ENCODE measurements around the gene CAPZB.

The CAPZB gene

GRCh38 chr1:19346026-19346425 is 139.3 kb downstream of the CAPZB start:
- no peak overlapping the region for H3K4me3 ChIP-seq (ENCODE audit: low read depth in 1 of 2, low read length in 2 of 2)
- no peak for TF ChIP-seq EZH2 (IDR thresholded peaks at IDR 0.05; ENCODE audit: borderline replicate concordance, low read depth, low read length, severe bottlenecking)
- TF ChIP-seq CTCF (IDR thresholded peaks at IDR 0.05; ENCODE audit: borderline replicate concordance, extremely low read depth, low read length, poor library complexity, severe bottlenecking) = no peak
- H4K20me1 ChIP-seq (ENCODE audit: insufficient read depth, low read length) = peaks cover 28% of the 10 kb centered on the region; the same call in 1 of the 2 replicates
- ATAC-seq (ENCODE audit: insufficient read depth, low read depth) (no peak), DNase-seq (no peak)
- no peak overlapping the region for H2AFZ ChIP-seq (ENCODE audit: low read depth, low read length)
- no peak overlapping the region for H3K9ac ChIP-seq (ENCODE audit: low read depth, low read length)
- peaks cover 64% of the 10 kb centered on the region for H3K36me3 ChIP-seq (ENCODE audit: insufficient read depth, low read length)
- H3K27ac ChIP-seq (ENCODE audit: low read length) = no peak overlapping the region
- H3K9me3 ChIP-seq (ENCODE audit: insufficient read depth, low read length, severe bottlenecking) = no peaks in the 10 kb centered on the region
- no peaks in the 10 kb centered on the region for H3K79me2 ChIP-seq (ENCODE audit: insufficient read depth, low read length)
- no peak overlapping the region for H3K4me2 ChIP-seq (ENCODE audit: insufficient read depth, low read length)
- no peaks in the 10 kb centered on the region for H3K4me1 ChIP-seq (ENCODE audit: insufficient read depth, low read length)
- no peaks in the 10 kb centered on the region for H3K27me3 ChIP-seq (ENCODE audit: insufficient read depth, low read length, poor library complexity)

GRCh38 chr1:19345391-19345790 is 139.9 kb downstream of the CAPZB start:
- H3K79me2 ChIP-seq (ENCODE audit: insufficient read depth, low read length) = no peaks in the 10 kb centered on the region
- no peak overlapping the region for H2AFZ ChIP-seq (ENCODE audit: low read depth, low read length)
- TF ChIP-seq CTCF (IDR thresholded peaks at IDR 0.05; ENCODE audit: borderline replicate concordance, extremely low read depth, low read length, poor library complexity, severe bottlenecking) (no peak), EZH2 (IDR thresholded peaks at IDR 0.05; ENCODE audit: borderline replicate concordance, low read depth, low read length, severe bottlenecking) (no peak)
- no peak overlapping the region for H3K4me3 ChIP-seq (ENCODE audit: low read depth in 1 of 2, low read length in 2 of 2)
- DNase-seq = no peak
- H3K9ac ChIP-seq (ENCODE audit: low read depth, low read length) = no peak overlapping the region
- H3K9me3 ChIP-seq (ENCODE audit: insufficient read depth, low read length, severe bottlenecking) = no peaks in the 10 kb centered on the region
- no peaks in the 10 kb centered on the region for H3K4me1 ChIP-seq (ENCODE audit: insufficient read depth, low read length)
- peaks cover 28% of the 10 kb centered on the region; the same call in 1 of the 2 replicates for H4K20me1 ChIP-seq (ENCODE audit: insufficient read depth, low read length)
- H3K4me2 ChIP-seq (ENCODE audit: insufficient read depth, low read length) = no peak overlapping the region
- ATAC-seq (ENCODE audit: insufficient read depth, low read depth) = no peak
- no peaks in the 10 kb centered on the region for H3K27me3 ChIP-seq (ENCODE audit: insufficient read depth, low read length, poor library complexity)
- no peak overlapping the region for H3K27ac ChIP-seq (ENCODE audit: low read length)
- peaks cover 69% of the 10 kb centered on the region for H3K36me3 ChIP-seq (ENCODE audit: insufficient read depth, low read length)

GRCh38 chr1:19344831-19345230 is 140.5 kb downstream of the CAPZB start:
- Histone ChIP-seq H3K36me3 (ENCODE audit: insufficient read depth, low read length) (peaks cover 70% of the 10 kb centered on the region), H2AFZ (ENCODE audit: low read depth, low read length) (no peak overlapping the region), H3K4me2 (ENCODE audit: insufficient read depth, low read length) (no peak overlapping the region), H4K20me1 (ENCODE audit: insufficient read depth, low read length) (peaks cover 28% of the 10 kb centered on the region; the same call in 1 of the 2 replicates), H3K4me3 (ENCODE audit: low read depth in 1 of 2, low read length in 2 of 2) (no peak overlapping the region), H3K9ac (ENCODE audit: low read depth, low read length) (no peak overlapping the region), H3K9me3 (ENCODE audit: insufficient read depth, low read length, severe bottlenecking) (no peaks in the 10 kb centered on the region), H3K27ac (ENCODE audit: low read length) (no peak overlapping the region), H3K79me2 (ENCODE audit: insufficient read depth, low read length) (no peaks in the 10 kb centered on the region), H3K27me3 (ENCODE audit: insufficient read depth, low read length, poor library complexity) (no peaks in the 10 kb centered on the region), H3K4me1 (ENCODE audit: insufficient read depth, low read length) (no peaks in the 10 kb centered on the region)
- ATAC-seq (ENCODE audit: insufficient read depth, low read depth) (no peak), DNase-seq (no peak)
- no peak for TF ChIP-seq CTCF (IDR thresholded peaks at IDR 0.05; ENCODE audit: borderline replicate concordance, extremely low read depth, low read length, poor library complexity, severe bottlenecking)
- TF ChIP-seq EZH2 (IDR thresholded peaks at IDR 0.05; ENCODE audit: borderline replicate concordance, low read depth, low read length, severe bottlenecking) = no peak

- TF ChIP-seq EZH2 (IDR thresholded peaks at IDR 0.05; ENCODE audit: borderline replicate concordance, low read depth, low read length, severe bottlenecking) (no peak), CTCF (IDR thresholded peaks at IDR 0.05; ENCODE audit: borderline replicate concordance, extremely low read depth, low read length, poor library complexity, severe bottlenecking) (peak; percentile 92)
- no peak overlapping the region for H3K4me2 ChIP-seq (ENCODE audit: insufficient read depth, low read length)
- H3K27ac ChIP-seq (ENCODE audit: low read length) = no peak overlapping the region
- peaks cover 66% of the 10 kb centered on the region for H3K36me3 ChIP-seq (ENCODE audit: insufficient read depth, low read length)
- H4K20me1 ChIP-seq (ENCODE audit: insufficient read depth, low read length) = peaks cover 28% of the 10 kb centered on the region; the same call in 1 of the 2 replicates
- H3K9me3 ChIP-seq (ENCODE audit: insufficient read depth, low read length, severe bottlenecking) = no peaks in the 10 kb centered on the region
- no peaks in the 10 kb centered on the region for H3K79me2 ChIP-seq (ENCODE audit: insufficient read depth, low read length)
- no peak overlapping the region for H3K4me3 ChIP-seq (ENCODE audit: low read depth in 1 of 2, low read length in 2 of 2)
- ATAC-seq (ENCODE audit: insufficient read depth, low read depth) = peak; percentile 78
- no peaks in the 10 kb centered on the region for H3K4me1 ChIP-seq (ENCODE audit: insufficient read depth, low read length)
- peak; percentile 51 for DNase-seq
- no peaks in the 10 kb centered on the region for H3K27me3 ChIP-seq (ENCODE audit: insufficient read depth, low read length, poor library complexity)
- H3K9ac ChIP-seq (ENCODE audit: low read depth, low read length) = no peak overlapping the region
- H2AFZ ChIP-seq (ENCODE audit: low read depth, low read length) = no peak overlapping the region
Measured at GRCh38 chr1:19344372-19344810, 140.9 kb downstream of the CAPZB start.

All from DND-41 (cell line).